ENCODE data around the gene MYADML2.

MYADML2 gene

GRCh38 chr17:81915331-81915730 lies 31.7 kb downstream of the MYADML2 start:
- Histone ChIP-seq H3K23ac (ENCODE audit: low read length) (no peak overlapping the region), H3K4me3 (ENCODE audit: low read length) (no peak overlapping the region), H2BK120ac (ENCODE audit: low read depth, low read length) (no peak overlapping the region), H3K36me3 (ENCODE audit: control insufficient read depth, insufficient read depth, low read length) (peaks cover 9% of the 10 kb centered on the region), H3K27ac (ENCODE audit: low read depth, low read length) (no peak overlapping the region), H3K4me2 (ENCODE audit: low read length) (no peak overlapping the region), H2AK5ac (ENCODE audit: low read length) (no peak overlapping the region), H2BK15ac (replicated peaks; ENCODE audit: low read depth) (no peak overlapping the region), H4K8ac (ENCODE audit: low read depth, low read length) (no peak overlapping the region), H3K4ac (ENCODE audit: low read depth, low read length) (no peak overlapping the region), H3K18ac (ENCODE audit: low read length) (no peak overlapping the region), H2BK5ac (ENCODE audit: low read length) (no peak overlapping the region), H4K5ac (ENCODE audit: low read length) (no peak overlapping the region), H3K4me1 (ENCODE audit: control insufficient read depth, low read depth, low read length) (peaks cover 5% of the 10 kb centered on the region), H3K9ac (ENCODE audit: low read length) (no peak overlapping the region), H3K27me3 (ENCODE audit: insufficient read depth, low read length, poor library complexity) (no peaks in the 10 kb centered on the region), H3K79me2 (ENCODE audit: control insufficient read depth, insufficient read depth, low read length) (peaks cover 18% of the 10 kb centered on the region), H3K56ac (ENCODE audit: low read length) (no peak overlapping the region), H3K79me1 (ENCODE audit: low read length) (peaks cover 20% of the 10 kb centered on the region)
- no peak for DNase-seq
- WGBS (ENCODE audit: extremely low coverage, insufficient coverage, low lambda C conversion rate) = no CpG with 5 or more reads among the region's 12 CpGs

- Histone ChIP-seq H3K56ac (ENCODE audit: low read length) (no peak overlapping the region), H3K18ac (ENCODE audit: low read length) (no peak overlapping the region), H2BK5ac (ENCODE audit: low read length) (no peak overlapping the region), H4K5ac (ENCODE audit: low read length) (no peak overlapping the region), H3K4me1 (ENCODE audit: control insufficient read depth, low read depth, low read length) (peaks cover 8% of the 10 kb centered on the region), H3K23ac (ENCODE audit: low read length) (no peak overlapping the region), H2AK5ac (ENCODE audit: low read length) (no peak overlapping the region), H2BK120ac (ENCODE audit: low read depth, low read length) (no peak overlapping the region), H3K36me3 (ENCODE audit: control insufficient read depth, insufficient read depth, low read length) (peaks cover 7% of the 10 kb centered on the region), H3K27me3 (ENCODE audit: insufficient read depth, low read length, poor library complexity) (no peaks in the 10 kb centered on the region), H3K9ac (ENCODE audit: low read length) (no peak overlapping the region), H3K4me3 (ENCODE audit: low read length) (no peak overlapping the region), H3K4me2 (ENCODE audit: low read length) (no peak overlapping the region), H3K27ac (ENCODE audit: low read depth, low read length) (no peak overlapping the region), H4K8ac (ENCODE audit: low read depth, low read length) (no peak overlapping the region), H2BK15ac (replicated peaks; ENCODE audit: low read depth) (no peak overlapping the region), H3K4ac (ENCODE audit: low read depth, low read length) (no peak overlapping the region), H3K79me2 (ENCODE audit: control insufficient read depth, insufficient read depth, low read length) (peaks cover 11% of the 10 kb centered on the region), H3K79me1 (ENCODE audit: low read length) (peaks cover 16% of the 10 kb centered on the region)
- WGBS (ENCODE audit: extremely low coverage, insufficient coverage, low lambda C conversion rate) = no CpG with 5 or more reads among the region's 36 CpGs
- no peak for DNase-seq
These were observed 32.8 kb downstream of the MYADML2 start for GRCh38 chr17:81914103-81914850.

- Histone ChIP-seq H3K4me3 (ENCODE audit: low read length) (no peak overlapping the region), H3K27ac (ENCODE audit: low read depth, low read length) (no peak overlapping the region), H3K4ac (ENCODE audit: low read depth, low read length) (no peak overlapping the region), H3K27me3 (ENCODE audit: insufficient read depth, low read length, poor library complexity) (no peaks in the 10 kb centered on the region), H3K4me2 (ENCODE audit: low read length) (no peak overlapping the region), H2BK5ac (ENCODE audit: low read length) (no peak overlapping the region), H3K18ac (ENCODE audit: low read length) (no peak overlapping the region), H2BK15ac (replicated peaks; ENCODE audit: low read depth) (no peak overlapping the region), H3K56ac (ENCODE audit: low read length) (no peak overlapping the region), H3K79me1 (ENCODE audit: low read length) (peaks cover 16% of the 10 kb centered on the region), H3K23ac (ENCODE audit: low read length) (no peak overlapping the region), H2AK5ac (ENCODE audit: low read length) (no peak overlapping the region), H3K36me3 (ENCODE audit: control insufficient read depth, insufficient read depth, low read length) (peaks cover 7% of the 10 kb centered on the region), H2BK120ac (ENCODE audit: low read depth, low read length) (no peak overlapping the region), H3K79me2 (ENCODE audit: control insufficient read depth, insufficient read depth, low read length) (peaks cover 11% of the 10 kb centered on the region), H3K4me1 (ENCODE audit: control insufficient read depth, low read depth, low read length) (peaks cover 8% of the 10 kb centered on the region), H4K8ac (ENCODE audit: low read depth, low read length) (no peak overlapping the region), H4K5ac (ENCODE audit: low read length) (no peak overlapping the region), H3K9ac (ENCODE audit: low read length) (no peak overlapping the region)
- no peak for DNase-seq
- no CpG with 5 or more reads among the region's 31 CpGs for WGBS (ENCODE audit: extremely low coverage, insufficient coverage, low lambda C conversion rate)
These were observed 33.5 kb downstream of the MYADML2 start for GRCh38 chr17:81913394-81914102.

- Histone ChIP-seq H2BK120ac (ENCODE audit: low read depth, low read length) (no peak overlapping the region), H3K79me1 (ENCODE audit: low read length) (peaks cover 16% of the 10 kb centered on the region), H3K18ac (ENCODE audit: low read length) (no peak overlapping the region), H3K79me2 (ENCODE audit: control insufficient read depth, insufficient read depth, low read length) (peaks cover 11% of the 10 kb centered on the region), H4K8ac (ENCODE audit: low read depth, low read length) (no peak overlapping the region), H3K23ac (ENCODE audit: low read length) (no peak overlapping the region), H2AK5ac (ENCODE audit: low read length) (no peak overlapping the region), H3K4me3 (ENCODE audit: low read length) (no peak overlapping the region), H3K36me3 (ENCODE audit: control insufficient read depth, insufficient read depth, low read length) (peaks cover 7% of the 10 kb centered on the region), H3K9ac (ENCODE audit: low read length) (no peak overlapping the region), H2BK15ac (replicated peaks; ENCODE audit: low read depth) (no peak overlapping the region), H3K27me3 (ENCODE audit: insufficient read depth, low read length, poor library complexity) (no peaks in the 10 kb centered on the region), H3K4me2 (ENCODE audit: low read length) (no peak overlapping the region), H3K56ac (ENCODE audit: low read length) (no peak overlapping the region), H3K4me1 (ENCODE audit: control insufficient read depth, low read depth, low read length) (peaks cover 8% of the 10 kb centered on the region), H3K4ac (ENCODE audit: low read depth, low read length) (no peak overlapping the region), H3K27ac (ENCODE audit: low read depth, low read length) (no peak overlapping the region), H2BK5ac (ENCODE audit: low read length) (no peak overlapping the region), H4K5ac (ENCODE audit: low read length) (no peak overlapping the region)
- no CpG with 5 or more reads among the region's 32 CpGs for WGBS (ENCODE audit: extremely low coverage, insufficient coverage, low lambda C conversion rate)
- no peak for DNase-seq
These were observed 34.4 kb downstream of the MYADML2 start for GRCh38 chr17:81912441-81913309.

GRCh38 chr17:81911969-81912368 lies 35.1 kb downstream of the MYADML2 start:
- no peak overlapping the region for H3K4me3 ChIP-seq (ENCODE audit: low read length)
- H2BK120ac ChIP-seq (ENCODE audit: low read depth, low read length) = no peak overlapping the region
- no peak overlapping the region for H3K4me2 ChIP-seq (ENCODE audit: low read length)
- H3K79me2 ChIP-seq (ENCODE audit: control insufficient read depth, insufficient read depth, low read length) = peaks cover 8% of the 10 kb centered on the region
- no peak overlapping the region for H3K4ac ChIP-seq (ENCODE audit: low read depth, low read length)
- H2BK15ac ChIP-seq (replicated peaks; ENCODE audit: low read depth) = no peak overlapping the region
- H2AK5ac ChIP-seq (ENCODE audit: low read length) = no peak overlapping the region
- no peak overlapping the region for H3K27ac ChIP-seq (ENCODE audit: low read depth, low read length)
- no peak overlapping the region for H2BK5ac ChIP-seq (ENCODE audit: low read length)
- no peak overlapping the region for H4K5ac ChIP-seq (ENCODE audit: low read length)
- DNase-seq = no peak
- H3K18ac ChIP-seq (ENCODE audit: low read length) = no peak overlapping the region
- no peaks in the 10 kb centered on the region for H3K27me3 ChIP-seq (ENCODE audit: insufficient read depth, low read length, poor library complexity)
- peaks cover 13% of the 10 kb centered on the region for H3K79me1 ChIP-seq (ENCODE audit: low read length)
- no peak overlapping the region for H3K56ac ChIP-seq (ENCODE audit: low read length)
- H3K23ac ChIP-seq (ENCODE audit: low read length) = no peak overlapping the region
- peaks cover 6% of the 10 kb centered on the region for H3K4me1 ChIP-seq (ENCODE audit: control insufficient read depth, low read depth, low read length)
- no CpG with 5 or more reads among the region's 19 CpGs for WGBS (ENCODE audit: extremely low coverage, insufficient coverage, low lambda C conversion rate)
- no peak overlapping the region for H4K8ac ChIP-seq (ENCODE audit: low read depth, low read length)
- H3K9ac ChIP-seq (ENCODE audit: low read length) = no peak overlapping the region
- peaks cover 7% of the 10 kb centered on the region for H3K36me3 ChIP-seq (ENCODE audit: control insufficient read depth, insufficient read depth, low read length)
